HS-27A (cell line): ENCODE results near the gene SURF2.

Experiments
- DNase-seq: peaks from one replicate; pipeline ENCODE4 v3.0.0-alpha.2; 2012; ENCODE audit warnings: low read depth, missing footprints

The SURF2 gene

GRCh38 chr9:133354766-133355165 is 1.6 kb upstream of the SURF2 start:
- no peak for DNase-seq

DNA sequence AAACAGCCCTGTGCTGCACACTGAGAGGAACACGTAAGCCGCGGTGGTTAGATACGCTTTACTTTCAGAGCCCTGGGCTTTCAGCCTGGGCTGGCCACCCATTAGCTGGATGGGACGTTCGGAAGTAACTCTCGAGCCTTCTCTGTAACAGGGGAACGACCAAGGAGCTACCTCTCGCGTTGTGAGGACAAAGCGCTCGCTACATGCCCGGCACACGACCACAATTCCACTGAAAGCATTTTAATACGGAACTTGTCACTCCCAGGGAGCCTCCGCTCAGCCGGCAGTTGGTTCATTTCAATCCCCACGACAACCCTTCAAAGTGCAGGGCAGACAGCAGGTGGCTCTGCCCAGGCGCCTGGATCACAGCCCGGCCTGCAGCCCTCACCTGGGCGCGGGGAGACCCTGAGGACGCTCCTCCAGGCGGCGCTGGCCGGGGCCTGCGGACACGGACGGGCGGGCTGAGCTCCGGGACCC is 431 bp upstream of the SURF2 start:
- DNase-seq, result no peak

GRCh38 chr9:133357656-133358055 is 1.3 kb downstream of the SURF2 start:
- DNase-seq, result no peak

DNA sequence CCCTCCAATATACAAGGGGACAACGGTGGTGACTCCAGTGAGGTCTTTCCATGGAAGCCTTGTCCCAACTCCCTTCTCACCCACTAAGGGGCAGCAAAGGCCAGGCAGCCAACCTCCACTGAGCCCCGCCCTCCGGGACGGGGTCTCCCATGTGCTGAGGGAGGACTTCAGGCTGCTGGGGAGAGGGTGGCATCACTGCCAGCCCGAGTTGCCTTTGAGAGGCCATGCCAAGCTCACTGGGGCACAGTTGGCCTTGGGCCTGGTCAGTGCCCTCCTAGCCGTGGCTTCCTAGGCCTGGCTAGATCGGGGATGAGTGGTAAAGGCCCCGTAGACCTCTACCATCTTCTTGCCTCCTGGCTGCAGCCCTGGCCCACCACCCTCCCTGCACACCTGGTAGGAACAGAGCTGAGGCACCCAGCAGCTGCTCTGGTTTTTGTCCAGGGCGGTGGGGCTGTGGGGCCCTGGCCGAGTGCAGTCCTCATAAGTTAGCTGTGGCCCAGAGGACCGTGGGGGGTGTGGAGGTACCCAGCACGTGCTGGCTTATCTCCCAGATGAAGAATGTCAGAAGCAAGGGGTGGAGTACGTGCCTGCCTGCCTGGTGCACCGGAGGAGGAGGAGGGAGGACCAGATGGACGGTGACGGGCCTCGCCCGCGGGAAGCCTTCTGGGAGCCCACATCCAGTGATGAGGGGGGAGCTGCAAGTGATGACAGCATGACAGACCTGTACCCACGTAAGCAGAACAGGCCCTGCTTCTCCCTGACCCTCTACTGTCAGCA is 3.2 kb downstream of the SURF2 start:
- no peak for DNase-seq

- no peak for DNase-seq
Measured at GRCh38 chr9:133360400-133361393, 4.3 kb downstream of the SURF2 start.

DNA sequence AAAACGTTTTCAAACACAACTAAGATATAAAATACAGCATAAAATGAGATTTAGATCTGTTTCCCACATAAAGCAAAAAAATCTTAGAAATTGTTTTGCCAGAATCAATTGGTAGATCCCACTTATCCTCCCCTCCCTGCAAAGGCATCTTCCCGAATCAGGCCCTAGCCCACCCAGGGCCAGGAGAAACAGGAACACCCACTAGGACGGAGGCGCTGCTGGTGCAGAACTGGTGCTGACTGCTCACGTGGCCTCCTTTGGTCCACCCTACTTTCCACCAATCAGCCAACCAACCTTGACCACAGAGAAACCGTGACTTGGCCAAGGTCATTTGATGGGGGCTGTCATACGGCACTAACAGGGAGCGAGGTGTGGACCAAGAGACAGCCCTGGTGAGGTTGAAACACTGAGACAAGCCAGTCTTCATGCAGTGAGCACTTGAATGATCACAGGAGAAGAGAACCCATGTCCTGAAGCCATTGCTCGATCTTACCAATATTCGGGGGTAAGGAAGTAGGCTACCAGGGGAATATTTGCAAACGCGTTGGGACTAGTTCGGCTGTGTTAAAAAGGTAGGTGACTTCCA is 5.2 kb downstream of the SURF2 start:
- no peak for DNase-seq

GRCh38 chr9:133362359-133363044 is 6.2 kb downstream of the SURF2 start:
- DNase-seq, result no peak

GRCh38 chr9:133366435-133366834 is 10.1 kb downstream of the SURF2 start:
- DNase-seq, result no peak

GRCh38 chr9:133367221-133367620 is 10.9 kb downstream of the SURF2 start:
- no peak for DNase-seq

- no peak for DNase-seq
Measured at GRCh38 chr9:133367778-133368177, 11.4 kb downstream of the SURF2 start.

GRCh38 chr9:133368249-133368881 is 12.0 kb downstream of the SURF2 start:
- no peak for DNase-seq

- no peak for DNase-seq
Measured at GRCh38 chr9:133369422-133369821, 13.1 kb downstream of the SURF2 start.

DNA sequence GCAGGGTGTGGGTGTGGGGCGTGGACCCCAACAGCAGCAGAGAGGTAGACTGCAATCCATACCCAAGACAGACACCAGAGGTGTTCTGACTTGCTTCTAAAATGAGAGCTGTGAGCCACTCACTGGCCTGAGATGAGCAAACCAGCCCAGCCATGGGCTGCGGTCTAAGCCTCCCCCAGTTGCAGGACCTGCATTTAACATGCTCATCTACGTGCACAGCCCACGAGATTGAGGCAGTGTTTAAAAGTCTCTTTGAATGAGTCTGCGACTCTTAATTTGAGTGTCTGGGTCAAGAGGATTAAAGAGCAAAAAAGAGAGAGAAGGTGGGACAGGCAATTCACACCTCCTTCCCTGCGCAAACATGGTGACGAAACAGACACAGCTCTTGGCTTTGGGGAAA is 13.6 kb downstream of the SURF2 start:
- DNase-seq, result no peak

DNA sequence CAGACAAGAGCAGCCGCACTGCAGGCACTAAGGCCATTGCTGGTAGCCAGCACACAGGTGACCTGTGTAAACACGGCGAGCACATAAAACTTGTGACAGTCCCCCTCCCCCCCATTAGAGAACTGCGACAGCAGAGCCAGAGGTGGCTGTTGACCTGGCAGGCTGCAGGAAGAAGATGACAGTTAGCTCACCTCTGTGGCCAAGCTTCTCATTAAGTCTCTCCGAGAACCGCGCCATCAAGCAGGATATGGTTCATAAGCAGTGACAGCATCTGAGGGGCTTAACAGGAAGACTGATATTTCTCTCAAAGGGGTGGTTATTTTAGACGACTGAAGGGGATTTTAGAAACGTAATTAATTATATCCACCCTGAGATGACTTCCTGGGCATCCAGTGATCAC is 14.3 kb downstream of the SURF2 start:
- DNase-seq, result no peak

DNA sequence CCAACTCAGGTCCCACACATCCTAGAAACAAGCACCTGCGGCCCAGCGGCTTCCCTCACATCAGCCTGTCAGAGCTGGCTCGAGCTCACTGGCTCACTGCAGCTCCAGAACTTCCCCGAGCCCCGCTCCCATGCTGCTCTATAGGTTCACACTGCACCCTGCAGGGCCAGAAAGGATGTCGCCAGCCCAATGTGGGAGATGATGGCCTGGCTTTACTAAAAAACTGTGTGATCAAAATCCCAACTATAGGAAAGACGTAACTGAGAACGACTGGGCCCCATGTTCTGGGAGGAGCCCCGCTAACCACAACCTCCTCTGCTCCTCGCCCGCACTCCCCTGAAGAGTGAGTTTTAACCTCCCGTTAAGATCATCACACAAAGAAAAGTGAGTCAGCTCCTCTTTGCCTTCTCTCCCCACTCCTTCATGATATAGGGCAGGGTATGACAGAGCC is 14.9 kb downstream of the SURF2 start:
- DNase-seq, result no peak

DNA sequence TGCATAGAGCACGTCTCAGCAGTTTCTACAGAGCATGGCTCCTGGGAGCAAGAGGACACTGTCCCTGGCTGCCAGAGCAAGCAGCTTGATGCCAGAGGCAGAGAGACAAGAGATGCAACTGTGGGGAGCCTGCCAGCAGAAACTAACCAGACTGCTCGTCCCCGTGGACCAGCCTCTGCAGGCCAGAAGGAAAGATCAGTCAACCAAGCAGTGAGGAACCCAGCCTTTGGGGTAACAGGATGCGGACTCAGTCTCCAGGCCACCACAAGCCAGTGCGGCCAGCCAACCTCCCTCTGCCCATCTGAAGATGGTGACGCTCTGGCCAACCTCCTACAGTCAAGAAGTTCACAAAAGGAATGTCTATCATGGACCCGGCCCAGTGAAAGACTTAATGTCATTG is 15.8 kb downstream of the SURF2 start:
- DNase-seq, result no peak

DNA sequence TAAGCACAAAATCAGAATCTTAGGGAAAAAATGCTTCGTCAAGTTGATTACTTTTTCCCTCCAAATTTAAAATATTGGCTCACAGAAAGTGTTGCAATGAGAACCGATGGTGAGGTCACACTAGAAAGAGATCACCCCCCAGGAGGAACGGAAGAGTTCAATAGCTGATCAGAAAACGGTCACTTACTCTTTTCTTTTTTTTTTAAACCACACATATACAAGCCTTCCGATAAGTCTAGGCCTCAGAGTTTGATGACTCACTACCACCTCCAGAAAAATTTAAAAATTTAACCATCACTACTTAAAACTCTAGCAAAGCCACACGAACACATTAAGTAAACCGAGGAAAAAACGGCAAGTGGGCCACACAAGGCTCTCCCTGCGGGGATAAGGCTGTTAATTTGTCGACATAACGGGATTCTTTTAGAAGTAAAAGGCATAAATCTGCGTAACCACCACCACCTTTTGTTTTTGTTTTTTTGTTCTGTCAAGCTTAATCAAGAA is 18.3 kb downstream of the SURF2 start:
- no peak for DNase-seq

- no peak for DNase-seq
Measured at GRCh38 chr9:133375116-133375723, 18.9 kb downstream of the SURF2 start.

DNA sequence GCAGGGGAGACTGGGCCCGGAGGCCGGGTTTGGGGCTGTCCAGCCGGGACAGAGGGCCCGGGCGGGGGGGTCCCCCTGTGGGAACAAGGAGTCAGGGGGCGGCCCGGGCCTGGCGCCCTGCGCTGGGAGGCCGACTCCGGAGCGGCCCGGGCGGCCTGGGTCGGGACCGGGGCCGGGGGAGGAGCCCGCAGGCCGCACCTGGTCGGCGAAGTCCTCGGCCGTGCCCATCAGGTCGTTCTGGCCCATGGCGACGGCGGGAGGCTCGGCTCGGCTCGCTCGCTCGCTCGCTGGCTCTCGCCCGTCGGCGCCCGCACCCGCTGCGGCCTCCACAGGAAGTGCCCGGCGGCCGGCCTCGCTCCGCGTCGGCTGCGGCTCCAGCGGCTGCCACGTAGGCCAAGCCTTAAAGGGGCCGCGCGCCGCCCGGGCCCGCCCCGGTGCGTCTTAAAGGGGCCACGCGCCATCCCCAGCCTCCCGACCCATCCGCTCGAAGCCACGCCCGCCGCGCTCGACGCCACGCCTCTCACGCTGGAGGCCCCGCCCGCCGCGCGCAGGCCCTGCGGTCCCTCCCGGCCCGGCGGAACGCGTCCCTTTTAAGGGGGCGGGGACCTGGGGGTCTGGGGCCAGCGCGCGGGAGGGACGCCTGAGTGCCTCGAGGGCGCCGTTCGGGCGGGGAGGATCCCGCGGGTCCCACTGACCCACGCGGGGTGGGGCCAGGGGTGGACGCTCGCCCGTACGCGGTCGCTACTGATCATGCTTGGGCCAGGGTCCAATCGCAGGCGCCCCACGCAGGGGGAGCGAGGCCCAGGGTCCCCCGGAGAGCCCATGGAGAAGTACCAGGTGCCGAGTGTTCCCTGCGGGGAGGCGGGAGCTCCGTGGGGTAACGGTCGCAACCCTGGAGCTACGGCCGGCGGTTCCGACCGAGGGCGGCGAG is 19.6 kb downstream of the SURF2 start, which contains the start of the genes STKLD1 and SURF4:
Gene STKLD1 (plus strand): TSS at position 643 of the 931 bp plus-strand sequence. CDS start 108 bp downstream, at position 751.
Gene SURF4 (minus strand): TSS at position 337 of the 931 bp plus-strand sequence. CDS start 91 bp downstream, at position 246.
- peak; percentile 42 for DNase-seq
